ENCODE data around the gene PCDHGB7. TPM values are rescaled to one million over a fixed set of nuclear protein-coding genes. Genes with fewer than 3 reads are reported as not detected.
"Not testable (repeated sequence)": the region's sequence is repeated elsewhere in the genome, so short reads cannot be mapped to it uniquely, and the experiment has no call there.

Gene PCDHGB7
- total and polyA plus RNA-seq, 9 donors = 4.2 to 10.5 (median 8.9) TPM

DNA sequence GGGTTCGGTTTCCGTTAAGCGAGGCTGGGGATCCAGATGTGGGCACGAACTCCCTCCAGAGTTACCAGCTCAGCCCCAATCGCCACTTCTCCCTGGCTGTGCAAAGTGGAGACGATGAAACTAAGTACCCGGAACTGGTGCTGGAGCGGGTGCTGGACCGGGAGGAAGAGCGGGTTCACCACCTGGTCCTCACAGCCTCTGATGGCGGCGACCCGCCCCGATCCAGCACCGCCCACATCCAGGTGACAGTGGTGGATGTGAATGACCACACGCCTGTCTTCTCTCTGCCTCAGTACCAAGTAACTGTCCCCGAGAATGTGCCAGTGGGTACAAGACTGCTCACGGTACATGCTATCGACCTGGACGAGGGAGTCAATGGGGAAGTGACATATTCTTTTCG lies 34.1 kb upstream of the PCDHGB7 start:
- peaks cover 5% of the 10 kb centered on the region for H3K27me3 ChIP-seq (ENCODE audit: control insufficient read depth, insufficient read depth, low read length)
- H3K4me1 ChIP-seq (ENCODE audit: control insufficient read depth, insufficient read depth, low read length) = no peaks in the 10 kb centered on the region
- no peaks in the 10 kb centered on the region for H3K36me3 ChIP-seq (ENCODE audit: control insufficient read depth, insufficient read depth, low read length)
- WGBS (ENCODE audit: insufficient coverage) = 42% methylated on average over 9 of the region's 21 CpGs
- H3K4me3 ChIP-seq (ENCODE audit: low read length) = no peak overlapping the region
- peaks cover 70% of the 10 kb centered on the region for H3K9me3 ChIP-seq (replicated peaks; ENCODE audit: control insufficient read depth, low read depth, low read length)
- H3K27ac ChIP-seq (ENCODE audit: low read length) = no peak overlapping the region
- no peak for DNase-seq

DNA sequence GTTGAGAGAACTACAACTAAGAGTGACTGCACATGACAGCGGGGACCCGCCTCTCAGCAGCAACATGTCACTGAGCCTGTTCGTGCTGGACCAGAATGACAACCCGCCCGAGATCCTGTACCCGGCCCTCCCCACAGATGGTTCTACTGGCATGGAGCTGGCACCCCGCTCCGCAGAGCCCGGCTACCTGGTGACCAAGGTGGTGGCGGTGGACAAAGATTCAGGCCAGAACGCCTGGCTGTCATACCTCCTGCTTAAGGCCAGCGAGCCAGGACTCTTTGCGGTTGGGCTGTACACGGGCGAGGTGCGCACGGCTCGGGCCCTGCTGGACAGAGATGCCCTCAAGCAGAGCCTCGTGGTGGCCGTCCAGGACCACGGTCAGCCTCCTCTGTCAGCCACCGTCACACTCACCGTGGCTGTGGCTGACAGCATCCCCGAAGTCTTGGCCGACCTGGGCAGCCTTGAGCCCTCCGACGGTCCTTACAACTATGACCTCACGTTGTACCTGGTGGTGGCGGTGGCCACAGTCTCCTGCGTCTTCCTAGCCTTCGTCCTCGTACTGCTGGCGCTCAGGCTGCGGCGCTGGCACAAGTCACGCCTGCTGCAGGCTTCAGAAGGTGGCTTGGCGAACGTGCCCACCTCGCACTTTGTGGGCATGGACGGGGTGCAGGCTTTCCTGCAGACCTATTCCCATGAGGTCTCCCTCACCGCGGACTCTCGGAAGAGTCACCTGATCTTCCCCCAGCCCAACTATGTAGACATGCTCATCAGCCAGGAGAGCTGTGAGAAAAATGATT lies 32.8 kb upstream of the PCDHGB7 start:
- H3K27me3 ChIP-seq (ENCODE audit: control insufficient read depth, insufficient read depth, low read length) = peaks cover 7% of the 10 kb centered on the region
- H3K9me3 ChIP-seq (replicated peaks; ENCODE audit: control insufficient read depth, low read depth, low read length) = peaks cover 79% of the 10 kb centered on the region
- no peak overlapping the region for H3K27ac ChIP-seq (ENCODE audit: low read length)
- no peak for DNase-seq
- no peaks in the 10 kb centered on the region for H3K36me3 ChIP-seq (ENCODE audit: control insufficient read depth, insufficient read depth, low read length)
- no peak overlapping the region for H3K4me3 ChIP-seq (ENCODE audit: low read length)
- WGBS (ENCODE audit: insufficient coverage) = 67% methylated on average over 38 of the region's 43 CpGs
- no peaks in the 10 kb centered on the region for H3K4me1 ChIP-seq (ENCODE audit: control insufficient read depth, insufficient read depth, low read length)

DNA sequence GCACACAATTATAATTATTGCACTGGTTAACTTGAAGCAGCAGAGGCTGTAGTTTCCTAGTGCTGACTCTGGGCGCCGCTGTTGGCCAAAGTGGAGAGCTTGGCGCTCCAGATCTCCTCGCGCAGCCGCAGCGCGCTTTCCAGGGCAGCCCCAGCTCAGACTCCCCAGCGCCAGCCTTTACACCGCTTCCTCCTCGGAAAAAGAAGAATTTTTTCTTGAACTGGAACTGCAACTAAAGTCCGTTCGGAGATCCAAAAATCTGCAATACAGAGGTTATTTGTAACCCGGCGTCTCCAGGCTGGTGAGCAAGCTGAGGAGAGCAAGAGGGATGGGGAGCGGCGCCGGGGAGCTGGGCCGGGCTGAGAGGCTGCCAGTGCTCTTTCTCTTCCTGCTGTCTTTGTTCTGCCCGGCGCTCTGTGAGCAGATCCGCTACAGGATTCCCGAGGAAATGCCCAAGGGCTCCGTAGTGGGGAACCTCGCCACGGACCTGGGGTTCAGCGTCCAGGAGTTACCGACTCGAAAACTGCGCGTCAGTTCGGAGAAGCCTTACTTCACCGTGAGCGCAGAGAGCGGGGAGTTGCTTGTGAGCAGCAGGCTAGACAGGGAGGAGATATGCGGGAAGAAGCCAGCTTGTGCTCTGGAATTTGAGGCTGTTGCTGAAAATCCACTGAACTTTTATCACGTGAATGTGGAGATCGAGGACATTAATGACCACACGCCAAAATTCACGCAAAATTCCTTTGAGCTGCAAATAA lies 29.7 kb upstream of the PCDHGB7 start, which contains the start of gene PCDHGB4:
TSS of gene PCDHGB4 (plus strand) at position 142 of the 755 bp plus-strand sequence. CDS start at position 329, 187 bp downstream.
- DNase-seq = peak; percentile 10
- H3K4me3 ChIP-seq (ENCODE audit: low read length); H3K27ac ChIP-seq (ENCODE audit: low read length); H3K4me1 ChIP-seq (ENCODE audit: control insufficient read depth, insufficient read depth, low read length); H3K36me3 ChIP-seq (ENCODE audit: control insufficient read depth, insufficient read depth, low read length): not testable (repeated sequence)
- peaks cover 83% of the 10 kb centered on the region for H3K9me3 ChIP-seq (replicated peaks; ENCODE audit: control insufficient read depth, low read depth, low read length)
- 5% methylated on average over 11 of the region's 40 CpGs for WGBS (ENCODE audit: insufficient coverage)
- H3K27me3 ChIP-seq (ENCODE audit: control insufficient read depth, insufficient read depth, low read length) = peaks cover 11% of the 10 kb centered on the region

DNA sequence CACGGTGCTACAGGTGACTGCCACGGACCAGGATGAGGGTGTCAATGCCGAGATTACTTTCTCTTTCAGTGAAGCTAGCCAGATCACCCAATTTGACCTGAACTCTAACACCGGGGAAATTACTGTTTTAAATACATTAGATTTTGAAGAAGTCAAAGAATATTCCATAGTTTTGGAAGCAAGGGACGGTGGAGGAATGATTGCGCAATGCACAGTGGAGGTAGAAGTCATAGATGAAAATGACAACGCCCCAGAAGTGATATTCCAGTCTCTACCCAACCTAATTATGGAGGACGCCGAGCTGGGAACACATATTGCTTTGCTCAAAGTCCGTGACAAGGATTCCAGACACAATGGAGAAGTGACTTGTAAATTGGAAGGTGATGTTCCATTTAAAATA lies 28.8 kb upstream of the PCDHGB7 start:
- Histone ChIP-seq H3K9me3 (replicated peaks; ENCODE audit: control insufficient read depth, low read depth, low read length) (peaks cover 83% of the 10 kb centered on the region), H3K4me1 (ENCODE audit: control insufficient read depth, insufficient read depth, low read length) (no peaks in the 10 kb centered on the region), H3K27ac (ENCODE audit: low read length) (no peak overlapping the region), H3K4me3 (ENCODE audit: low read length) (no peak overlapping the region), H3K36me3 (ENCODE audit: control insufficient read depth, insufficient read depth, low read length) (no peaks in the 10 kb centered on the region), H3K27me3 (ENCODE audit: control insufficient read depth, insufficient read depth, low read length) (peaks cover 14% of the 10 kb centered on the region)
- DNase-seq = no peak
- 80% methylated on average over 3 of the region's 10 CpGs for WGBS (ENCODE audit: insufficient coverage)

DNA sequence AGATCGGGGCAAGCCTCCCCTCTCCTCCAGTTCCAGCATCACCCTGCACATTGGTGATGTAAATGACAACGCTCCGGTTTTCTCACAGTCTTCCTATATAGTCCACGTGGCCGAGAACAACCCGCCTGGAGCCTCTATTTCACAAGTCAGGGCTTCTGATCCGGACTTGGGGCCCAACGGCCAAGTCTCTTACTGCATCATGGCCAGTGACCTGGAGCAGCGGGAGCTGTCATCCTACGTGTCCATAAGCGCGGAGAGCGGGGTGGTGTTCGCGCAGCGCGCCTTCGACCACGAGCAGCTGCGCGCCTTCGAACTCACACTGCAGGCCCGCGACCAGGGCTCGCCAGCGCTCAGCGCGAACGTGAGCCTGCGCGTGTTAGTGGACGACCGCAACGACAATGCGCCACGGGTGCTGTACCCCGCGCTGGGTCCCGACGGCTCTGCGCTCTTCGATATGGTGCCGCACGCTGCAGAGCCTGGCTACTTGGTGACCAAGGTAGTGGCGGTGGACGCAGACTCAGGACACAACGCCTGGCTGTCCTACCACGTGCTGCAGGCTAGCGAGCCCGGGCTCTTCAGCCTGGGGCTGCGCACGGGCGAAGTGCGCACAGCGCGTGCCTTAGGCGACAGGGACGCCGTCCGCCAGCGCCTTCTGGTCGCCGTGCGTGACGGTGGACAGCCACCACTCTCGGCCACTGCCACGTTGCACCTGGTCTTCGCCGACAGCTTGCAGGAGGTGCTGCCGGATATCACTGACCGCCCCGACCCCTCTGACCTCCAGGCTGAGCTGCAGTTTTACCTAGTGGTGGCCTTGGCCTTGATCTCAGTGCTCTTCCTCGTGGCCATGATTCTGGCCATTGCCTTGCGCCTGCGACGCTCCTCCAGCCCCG lies 28.1 kb upstream of the PCDHGB7 start:
- Histone ChIP-seq H3K9me3 (replicated peaks; ENCODE audit: control insufficient read depth, low read depth, low read length) (peaks cover 83% of the 10 kb centered on the region), H3K36me3 (ENCODE audit: control insufficient read depth, insufficient read depth, low read length) (no peaks in the 10 kb centered on the region), H3K27ac (ENCODE audit: low read length) (no peak overlapping the region), H3K4me3 (ENCODE audit: low read length) (no peak overlapping the region), H3K4me1 (ENCODE audit: control insufficient read depth, insufficient read depth, low read length) (no peaks in the 10 kb centered on the region), H3K27me3 (ENCODE audit: control insufficient read depth, insufficient read depth, low read length) (peaks cover 14% of the 10 kb centered on the region)
- no peak for DNase-seq
- WGBS (ENCODE audit: insufficient coverage) = 38% methylated on average over 75 of the region's 77 CpGs

DNA sequence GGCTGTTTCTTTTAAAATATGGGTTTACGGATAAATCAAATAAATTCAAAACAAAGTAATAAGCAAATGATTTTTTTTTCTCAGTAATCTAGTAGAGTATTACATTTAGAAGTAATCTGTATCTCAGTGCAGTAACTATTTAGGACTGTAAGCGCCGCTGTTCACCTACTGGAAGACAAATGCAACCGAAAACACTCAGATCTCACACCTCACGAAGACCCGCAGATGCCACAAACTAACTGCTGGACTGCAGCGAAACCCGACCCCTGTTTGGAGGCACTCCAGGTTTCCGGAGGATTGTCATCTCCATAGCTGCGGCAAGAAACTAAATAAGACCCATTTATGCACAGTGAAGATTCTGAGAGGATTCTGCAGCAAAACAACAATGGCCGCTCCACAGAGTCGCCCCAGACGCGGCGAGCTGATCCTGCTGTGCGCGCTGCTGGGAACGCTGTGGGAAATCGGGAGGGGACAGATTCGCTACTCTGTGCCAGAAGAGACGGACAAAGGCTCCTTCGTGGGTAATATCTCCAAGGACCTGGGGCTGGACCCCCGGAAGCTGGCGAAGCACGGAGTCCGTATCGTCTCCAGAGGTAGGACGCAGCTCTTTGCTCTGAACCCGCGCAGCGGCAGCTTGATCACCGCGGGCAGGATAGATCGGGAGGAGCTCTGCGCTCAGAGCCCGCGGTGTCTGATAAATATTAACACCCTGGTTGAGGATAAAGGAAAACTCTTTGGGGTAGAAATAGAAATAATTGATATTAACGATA lies 24.9 kb upstream of the PCDHGB7 start, which contains the start of gene PCDHGA8:
TSS of gene PCDHGA8 (plus strand) at position 205 of the 770 bp plus-strand sequence. CDS start at position 386, 181 bp downstream.
- Histone ChIP-seq H3K27me3 (ENCODE audit: control insufficient read depth, insufficient read depth, low read length) (peaks cover 14% of the 10 kb centered on the region), H3K4me1 (ENCODE audit: control insufficient read depth, insufficient read depth, low read length) (no peaks in the 10 kb centered on the region), H3K36me3 (ENCODE audit: control insufficient read depth, insufficient read depth, low read length) (no peaks in the 10 kb centered on the region), H3K9me3 (replicated peaks; ENCODE audit: control insufficient read depth, low read depth, low read length) (peaks cover 75% of the 10 kb centered on the region), H3K4me3 (ENCODE audit: low read length) (no peak within 1 kb of the TSS), H3K27ac (ENCODE audit: low read length) (no peak within 1 kb of the TSS)
- DNase-seq = no peak
- 22% methylated on average over 31 of the region's 38 CpGs for WGBS (ENCODE audit: insufficient coverage)

DNA sequence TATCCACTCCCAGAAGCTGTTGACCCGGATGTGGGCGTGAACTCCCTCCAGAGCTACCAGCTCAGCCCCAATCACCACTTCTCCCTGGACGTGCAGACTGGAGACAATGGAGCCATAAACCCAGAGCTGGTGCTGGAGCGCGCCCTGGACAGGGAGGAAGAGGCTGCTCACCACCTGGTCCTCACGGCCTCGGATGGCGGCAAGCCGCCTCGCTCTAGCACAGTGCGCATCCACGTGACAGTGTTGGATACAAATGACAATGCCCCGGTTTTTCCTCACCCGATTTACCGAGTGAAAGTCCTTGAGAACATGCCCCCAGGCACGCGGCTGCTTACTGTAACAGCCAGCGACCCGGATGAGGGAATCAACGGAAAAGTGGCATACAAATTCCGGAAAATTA lies 24.2 kb upstream of the PCDHGB7 start:
- H3K27me3 ChIP-seq (ENCODE audit: control insufficient read depth, insufficient read depth, low read length) = peaks cover 16% of the 10 kb centered on the region
- H3K4me1 ChIP-seq (ENCODE audit: control insufficient read depth, insufficient read depth, low read length) = no peaks in the 10 kb centered on the region
- no peak overlapping the region for H3K27ac ChIP-seq (ENCODE audit: low read length)
- 59% methylated on average over 11 of the region's 21 CpGs for WGBS (ENCODE audit: insufficient coverage)
- DNase-seq = no peak
- no peak overlapping the region for H3K4me3 ChIP-seq (ENCODE audit: low read length)
- H3K36me3 ChIP-seq (ENCODE audit: control insufficient read depth, insufficient read depth, low read length) = no peaks in the 10 kb centered on the region
- peaks cover 77% of the 10 kb centered on the region for H3K9me3 ChIP-seq (replicated peaks; ENCODE audit: control insufficient read depth, low read depth, low read length)

DNA sequence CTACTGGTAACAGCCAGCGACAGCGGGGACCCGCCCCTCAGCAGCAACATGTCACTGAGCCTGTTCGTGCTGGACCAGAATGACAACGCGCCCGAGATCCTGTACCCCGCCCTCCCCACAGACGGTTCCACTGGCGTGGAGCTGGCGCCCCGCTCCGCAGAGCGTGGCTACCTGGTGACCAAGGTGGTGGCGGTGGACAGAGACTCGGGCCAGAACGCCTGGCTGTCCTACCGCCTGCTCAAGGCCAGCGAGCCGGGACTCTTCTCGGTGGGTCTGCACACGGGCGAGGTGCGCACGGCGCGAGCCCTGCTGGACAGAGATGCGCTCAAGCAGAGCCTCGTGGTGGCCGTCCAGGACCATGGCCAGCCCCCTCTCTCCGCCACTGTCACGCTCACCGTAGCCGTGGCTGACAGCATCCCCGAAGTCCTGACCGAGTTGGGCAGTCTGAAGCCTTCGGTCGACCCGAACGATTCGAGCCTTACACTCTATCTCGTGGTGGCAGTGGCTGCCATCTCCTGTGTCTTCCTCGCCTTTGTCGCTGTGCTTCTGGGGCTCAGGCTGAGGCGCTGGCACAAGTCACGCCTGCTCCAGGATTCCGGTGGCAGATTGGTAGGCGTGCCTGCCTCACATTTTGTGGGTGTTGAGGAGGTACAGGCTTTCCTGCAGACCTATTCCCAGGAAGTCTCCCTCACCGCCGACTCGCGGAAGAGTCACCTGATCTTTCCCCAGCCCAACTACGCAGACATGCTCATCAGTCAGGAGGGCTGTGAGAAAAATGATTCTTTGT lies 22.9 kb upstream of the PCDHGB7 start:
- not testable (repeated sequence) for H3K27ac ChIP-seq (ENCODE audit: low read length); H3K4me3 ChIP-seq (ENCODE audit: low read length); DNase-seq; H3K36me3 ChIP-seq (ENCODE audit: control insufficient read depth, insufficient read depth, low read length); H3K4me1 ChIP-seq (ENCODE audit: control insufficient read depth, insufficient read depth, low read length)
- peaks cover 21% of the 10 kb centered on the region for H3K27me3 ChIP-seq (ENCODE audit: control insufficient read depth, insufficient read depth, low read length)
- H3K9me3 ChIP-seq (replicated peaks; ENCODE audit: control insufficient read depth, low read depth, low read length) = peaks cover 76% of the 10 kb centered on the region
- WGBS (ENCODE audit: insufficient coverage) = 42% methylated on average over 25 of the region's 53 CpGs

Data from muscle of leg (tissue), 11 donors.